ENCODE measurements around the gene AVEN. TPM values are rescaled to one million over a fixed set of nuclear protein-coding genes. Genes with fewer than 3 reads are reported as not detected.

AVEN gene
- total RNA-seq, 1 donor from 2014 or later, result 21.2 TPM

DNA sequence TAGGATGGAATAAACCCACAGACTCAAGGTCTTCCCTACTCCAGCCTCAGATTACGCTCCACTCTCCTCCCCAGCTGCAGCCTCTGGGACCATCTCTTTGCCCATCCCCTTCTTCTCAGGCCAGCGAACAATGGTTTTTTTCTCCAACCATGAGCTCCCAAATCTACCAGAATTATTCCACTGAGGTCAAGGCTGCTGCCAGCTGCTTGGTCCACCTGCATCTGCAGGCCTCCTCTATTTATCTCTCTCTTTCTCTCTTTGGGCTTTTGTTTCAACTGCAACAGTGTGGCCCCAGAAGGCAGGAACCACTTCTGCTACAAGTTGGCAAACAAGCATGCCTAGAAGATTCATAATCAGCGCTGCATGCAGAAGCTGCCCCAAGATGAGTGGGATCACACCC, 51.6 kb downstream of the AVEN start:
- no peak for DNase-seq (ENCODE audit: low spot score)

DNA sequence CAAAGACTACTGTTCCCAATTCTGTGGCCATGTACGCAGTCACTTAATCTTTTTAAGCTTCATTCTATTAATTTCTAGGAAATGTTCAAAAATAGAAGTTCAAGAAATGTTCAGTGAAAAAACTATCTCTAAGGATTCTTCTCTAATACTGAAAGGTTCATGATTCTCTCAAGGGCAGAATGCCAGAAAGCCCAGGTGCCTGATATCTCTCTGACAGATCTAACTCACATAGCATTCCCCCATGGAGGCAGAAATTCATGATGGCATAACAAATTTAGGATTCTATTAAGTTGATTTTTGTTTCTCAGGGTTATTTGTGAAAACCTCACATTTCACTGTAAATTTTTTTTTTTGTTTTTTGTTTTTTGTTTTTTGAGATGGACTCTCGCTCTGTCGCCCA, 53.3 kb downstream of the AVEN start:
- no peak for DNase-seq (ENCODE audit: low spot score)

DNA sequence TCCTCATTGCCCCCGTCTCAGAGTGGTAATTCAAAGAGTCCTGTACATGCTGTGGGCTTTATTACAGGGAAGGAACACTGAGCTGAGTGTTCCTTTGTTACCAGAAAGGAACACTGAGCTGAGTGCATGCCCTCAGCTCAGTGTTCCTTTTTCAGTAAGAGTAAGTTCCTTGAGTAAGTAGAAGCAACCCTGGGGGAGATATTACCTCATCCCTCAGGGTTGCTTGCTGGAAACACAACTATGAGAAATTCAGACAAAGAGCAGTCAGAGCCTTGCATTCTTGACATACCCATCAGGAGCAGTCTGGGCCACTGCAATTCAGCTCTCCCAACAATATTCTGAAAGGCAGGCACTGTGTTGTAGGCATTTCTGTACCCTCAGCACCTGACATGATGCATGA, 53.7 kb downstream of the AVEN start:
- no peak for DNase-seq (ENCODE audit: low spot score)

DNA sequence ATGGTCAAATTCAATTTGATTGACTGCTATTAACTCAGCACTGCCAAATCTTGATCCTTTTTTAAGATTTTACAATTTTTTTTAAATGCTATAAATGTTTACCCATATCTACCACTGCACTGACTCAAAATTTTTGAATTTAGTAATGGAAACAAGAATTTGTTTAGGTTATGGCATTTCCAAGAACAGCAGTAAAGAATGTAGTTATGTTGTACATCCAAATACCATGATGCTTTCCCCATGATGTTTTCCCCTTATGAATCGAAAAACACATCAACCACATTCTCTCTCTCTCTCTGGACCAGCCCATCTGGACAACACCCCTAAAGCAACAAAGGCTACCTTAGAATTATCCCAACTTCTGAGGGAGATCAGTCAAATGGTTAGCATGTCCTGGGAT, 56.5 kb downstream of the AVEN start:
- DNase-seq (ENCODE audit: low spot score), result no peak

GRCh38 chr15:33980159-33980558, 58.8 kb downstream of the AVEN start:
- DNase-seq (ENCODE audit: low spot score), result no peak

- DNase-seq (ENCODE audit: low spot score), result no peak
These were observed 63.9 kb downstream of the AVEN start for GRCh38 chr15:33975022-33975565.

DNA sequence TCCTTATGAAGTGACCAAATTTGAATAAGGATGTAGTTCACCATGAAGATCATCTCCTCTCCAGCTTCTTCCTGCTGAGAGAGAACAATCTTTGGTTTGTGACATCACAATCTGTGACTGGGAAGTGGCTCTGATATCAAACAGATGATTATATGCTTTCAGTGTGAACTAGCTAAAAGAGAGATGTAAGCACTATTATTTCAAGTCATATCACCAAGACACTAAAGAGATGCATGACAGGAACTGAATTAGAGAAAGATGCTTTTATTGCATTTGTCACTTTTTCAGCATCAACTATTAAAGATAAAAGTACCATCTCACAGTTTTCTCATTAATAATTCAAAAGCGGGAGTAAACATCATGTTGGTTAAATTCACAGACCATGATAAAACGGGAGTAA, 67.2 kb downstream of the AVEN start:
- no peak for DNase-seq (ENCODE audit: low spot score)

DNA sequence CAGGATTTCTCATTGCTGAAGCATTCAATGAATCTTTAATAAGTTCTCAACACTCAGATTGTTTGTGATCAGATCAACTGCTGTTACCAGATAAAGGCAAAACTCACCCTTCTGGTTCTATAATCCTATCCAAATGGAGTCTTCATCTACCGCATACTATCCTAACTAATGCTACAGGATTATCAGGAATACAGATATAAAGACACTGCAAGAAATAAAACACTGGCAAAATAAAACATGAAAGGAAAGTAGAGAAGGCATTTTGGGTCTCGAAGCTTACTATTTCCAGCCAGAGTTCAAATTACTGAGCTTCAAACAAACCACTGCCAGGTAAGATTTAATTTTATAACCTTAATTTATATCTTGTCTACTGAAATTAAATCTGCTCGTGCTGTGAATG, 70.2 kb downstream of the AVEN start:
- DNase-seq (ENCODE audit: low spot score), result no peak

DNA sequence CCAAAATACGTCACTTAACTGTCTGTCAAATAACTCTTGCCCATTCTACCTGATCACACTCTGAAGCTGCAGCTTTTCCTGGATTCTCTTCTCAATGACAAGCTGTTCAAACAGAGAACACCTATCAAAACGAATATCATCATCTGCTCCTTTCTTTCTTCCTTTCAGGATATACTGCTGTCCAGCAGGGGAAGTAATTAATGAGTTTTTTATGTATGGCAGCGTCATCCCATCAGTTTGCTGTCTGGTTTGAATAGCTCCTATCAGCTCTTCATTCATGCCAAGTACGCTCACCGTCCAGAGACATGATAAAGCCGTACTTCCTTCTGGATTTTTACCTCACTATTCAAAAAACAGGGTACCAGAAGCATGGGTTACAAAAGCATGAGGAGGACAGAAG, 70.8 kb downstream of the AVEN start, which contains the start of gene CHRM5:
Gene CHRM5 (plus strand): TSS at position 274 of the 400 bp plus-strand sequence. CDS start 94,221 bp downstream, outside the sequence.
- DNase-seq (ENCODE audit: low spot score), result no peak

- no peak for DNase-seq (ENCODE audit: low spot score)
These were observed 74.4 kb downstream of the AVEN start for GRCh38 chr15:33964665-33965040.

- DNase-seq (ENCODE audit: low spot score), result no peak
These were observed 75.0 kb downstream of the AVEN start for GRCh38 chr15:33963831-33964664.

DNA sequence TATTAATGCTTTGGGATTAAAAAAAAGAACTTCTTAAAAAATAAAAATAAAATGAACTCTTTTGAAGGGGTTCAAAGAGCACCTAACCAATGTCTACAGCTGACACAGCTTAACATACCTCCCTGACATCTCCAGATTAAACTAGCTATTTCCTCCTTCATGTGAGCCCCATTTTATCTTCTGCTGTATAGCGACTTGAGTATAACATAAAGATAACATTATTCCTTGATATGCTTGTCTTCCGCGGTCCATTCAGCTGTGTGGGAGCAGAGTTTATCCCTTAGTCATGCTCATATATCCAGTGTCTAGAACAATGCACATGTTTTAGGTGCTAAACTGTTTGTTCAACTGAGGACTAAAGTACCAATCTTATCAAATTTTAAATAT, 78.5 kb downstream of the AVEN start:
- no peak for DNase-seq (ENCODE audit: low spot score)

DNA sequence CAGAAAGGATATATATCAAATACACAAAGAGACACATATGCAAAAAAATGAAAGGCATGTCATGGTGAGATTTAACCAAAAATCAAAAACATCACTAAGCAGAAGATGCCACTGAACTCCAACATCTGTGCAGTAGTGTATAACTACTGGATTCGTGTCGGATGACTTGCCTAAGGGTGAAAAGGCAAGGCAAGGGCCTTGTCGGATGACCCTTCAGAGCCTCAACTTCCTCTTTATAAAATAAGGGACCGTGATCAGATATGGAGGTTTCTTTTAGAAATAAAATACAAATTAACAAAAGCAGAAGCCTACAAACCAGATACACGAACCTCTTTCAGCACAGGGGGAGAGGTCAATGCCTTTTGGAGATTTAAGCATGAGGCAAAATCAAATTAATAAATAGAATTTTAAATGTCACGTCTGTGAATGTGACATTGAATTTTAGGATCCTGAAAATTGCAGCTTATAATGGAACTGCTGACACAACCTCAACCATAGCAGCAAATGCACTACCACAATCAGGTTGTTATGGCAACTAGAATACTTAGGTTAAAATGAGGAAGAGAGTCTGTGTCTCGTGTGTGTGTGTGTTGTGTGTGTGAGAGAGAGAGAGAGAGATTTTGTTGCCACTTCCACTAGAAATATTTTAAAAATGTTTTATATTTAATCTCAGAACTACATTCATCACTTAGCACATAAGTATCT, 79.0 kb downstream of the AVEN start:
- no peak for DNase-seq (ENCODE audit: low spot score)

DNA sequence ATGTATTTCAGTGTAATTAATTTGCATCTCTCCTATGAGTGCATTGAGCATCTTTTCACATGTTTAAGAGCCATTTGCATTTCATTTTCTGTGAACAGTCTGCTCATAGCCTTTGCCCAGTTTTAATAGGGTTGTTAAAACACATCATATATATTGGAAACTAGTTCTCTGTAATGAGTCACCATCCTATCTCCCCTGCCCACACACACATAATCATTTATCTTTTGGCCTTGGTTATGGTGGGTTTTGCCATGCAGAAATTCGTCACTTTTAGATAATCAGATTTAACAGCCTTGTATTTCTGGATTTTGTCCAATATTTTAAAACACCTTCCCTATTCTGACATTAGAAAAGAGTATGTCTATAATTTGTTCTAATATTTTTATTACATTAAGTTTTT, 82.6 kb downstream of the AVEN start:
- no peak for DNase-seq (ENCODE audit: low spot score)

DNA sequence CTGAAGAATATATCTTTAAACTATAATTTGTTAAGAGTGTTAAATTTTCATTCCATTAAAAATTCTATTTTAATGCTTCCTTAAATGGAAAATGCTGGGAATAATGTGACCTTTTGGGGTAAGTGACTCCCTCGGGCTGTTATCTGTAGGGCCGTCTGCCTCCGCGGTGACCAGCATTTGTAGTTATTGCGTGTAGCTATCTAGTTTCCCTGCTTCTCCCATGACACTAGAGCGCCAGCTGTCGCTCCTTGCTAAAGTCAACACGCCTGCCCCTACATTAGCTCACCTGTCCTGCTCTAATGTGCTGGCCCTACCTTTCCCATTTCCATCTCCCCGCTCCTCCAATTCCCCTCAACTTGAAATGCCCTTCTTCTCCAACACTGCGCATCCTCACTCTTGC, 83.1 kb downstream of the AVEN start:
- DNase-seq (ENCODE audit: low spot score), result no peak

DNA sequence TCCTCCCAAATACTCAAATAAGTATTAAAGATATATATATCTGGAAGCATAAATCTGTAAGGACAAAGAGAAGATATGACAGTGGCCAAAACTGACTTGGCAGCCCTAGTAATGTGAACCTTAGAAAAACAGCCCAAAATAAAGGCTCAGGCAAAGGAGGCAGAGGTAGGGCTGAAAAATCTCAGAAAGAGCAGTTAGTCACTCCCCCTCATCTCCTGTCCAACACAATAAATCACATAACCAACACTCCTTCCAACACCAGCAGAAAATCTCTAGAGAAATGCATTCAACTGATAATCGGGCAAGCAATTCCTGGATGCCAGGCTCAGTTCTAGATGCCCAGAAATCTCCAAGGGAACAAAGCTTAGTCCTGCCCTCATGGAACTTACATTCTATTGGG, 92.9 kb downstream of the AVEN start:
- DNase-seq (ENCODE audit: low spot score), result no peak

DNA sequence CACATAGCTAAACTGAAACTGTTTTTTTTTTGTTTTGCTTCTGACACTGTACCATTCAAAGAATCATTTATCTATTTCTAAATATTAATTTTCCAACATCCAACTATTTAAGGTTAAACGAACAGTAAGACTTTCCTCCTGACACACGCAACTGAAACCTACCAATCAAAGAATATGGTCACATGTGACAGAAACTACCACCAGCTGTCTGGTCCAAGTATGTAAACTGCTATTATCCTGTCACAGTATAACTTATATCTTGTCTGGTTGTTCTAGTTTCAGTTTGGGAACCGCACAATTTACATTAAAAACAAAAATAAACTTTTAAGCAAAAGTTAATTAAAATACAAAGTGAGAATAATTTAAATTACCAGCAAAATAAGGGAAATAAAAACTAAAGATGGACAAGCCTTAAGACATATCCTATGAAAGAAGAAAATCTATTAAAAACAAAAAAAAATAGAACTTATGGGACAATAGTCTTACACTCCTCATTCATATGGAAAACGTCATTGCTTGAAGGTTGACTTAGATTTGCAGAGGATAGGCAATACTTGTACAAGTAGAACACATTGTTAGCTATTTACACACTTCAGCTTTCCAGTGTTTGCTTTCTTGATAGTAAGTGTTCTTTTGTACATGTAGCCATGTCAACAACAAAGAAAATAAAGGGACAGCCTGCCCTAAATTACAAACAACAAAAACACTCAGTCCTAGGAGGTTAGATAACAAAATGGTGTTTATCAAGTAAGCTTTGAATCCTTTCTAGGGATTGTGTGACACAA, 97.5 kb downstream of the AVEN start:
- DNase-seq (ENCODE audit: low spot score), result no peak

- no peak for DNase-seq (ENCODE audit: low spot score)
These were observed 104.1 kb downstream of the AVEN start for GRCh38 chr15:33934921-33935320.

- DNase-seq (ENCODE audit: low spot score), result no peak
These were observed 104.6 kb downstream of the AVEN start for GRCh38 chr15:33934396-33934795.

- DNase-seq (ENCODE audit: low spot score), result no peak
These were observed 106.3 kb downstream of the AVEN start for GRCh38 chr15:33932734-33933133.

- DNase-seq (ENCODE audit: low spot score), result no peak
These were observed 112.7 kb downstream of the AVEN start for GRCh38 chr15:33926260-33926659.

- DNase-seq (ENCODE audit: low spot score), result no peak
These were observed 115.6 kb downstream of the AVEN start for GRCh38 chr15:33923446-33923845.
